Stimulated activated naive CD4-positive, alpha-beta T cell treated with Interleukin-2 at 50 U/mL for 16 hours (primary cell): ENCODE results near the gene ZNF195.
A peak's percentile ranks its signal among the peaks of the same experiment; 100 is the strongest.
"Not testable (repeated sequence)": the region's sequence is repeated elsewhere in the genome, so short reads cannot be mapped to it uniquely, and the experiment has no call there.

Source experiments
- DNase-seq: peaks from one replicate; lab custom pipeline; 2025; lab: John Stamatoyannopoulos, UW

The ZNF195 gene

DNA sequence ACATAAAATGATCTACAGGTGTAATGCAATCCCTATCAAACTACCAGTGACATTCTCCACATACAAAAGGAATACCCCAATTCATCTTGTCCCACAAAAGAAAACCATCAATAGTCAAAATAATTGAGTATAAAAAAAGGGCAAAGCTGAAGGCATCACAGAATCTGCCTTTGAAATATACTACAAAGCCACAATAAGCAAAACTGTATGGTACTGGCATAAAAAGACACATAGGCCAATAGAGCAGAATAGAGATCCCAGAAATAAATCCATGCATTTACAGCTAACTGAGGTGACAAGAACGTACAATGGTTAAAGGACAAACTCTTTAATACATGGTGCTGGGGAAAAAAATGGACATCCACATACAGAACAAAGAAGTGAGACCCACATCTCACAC, 31.8 kb downstream of the ZNF195 start:
- DNase-seq, result no peak

- DNase-seq, result no peak
These were observed 32.4 kb downstream of the ZNF195 start for GRCh38 chr11:3346587-3346986.

GRCh38 chr11:3345736-3346135, 33.2 kb downstream of the ZNF195 start:
- DNase-seq, result no peak

DNA sequence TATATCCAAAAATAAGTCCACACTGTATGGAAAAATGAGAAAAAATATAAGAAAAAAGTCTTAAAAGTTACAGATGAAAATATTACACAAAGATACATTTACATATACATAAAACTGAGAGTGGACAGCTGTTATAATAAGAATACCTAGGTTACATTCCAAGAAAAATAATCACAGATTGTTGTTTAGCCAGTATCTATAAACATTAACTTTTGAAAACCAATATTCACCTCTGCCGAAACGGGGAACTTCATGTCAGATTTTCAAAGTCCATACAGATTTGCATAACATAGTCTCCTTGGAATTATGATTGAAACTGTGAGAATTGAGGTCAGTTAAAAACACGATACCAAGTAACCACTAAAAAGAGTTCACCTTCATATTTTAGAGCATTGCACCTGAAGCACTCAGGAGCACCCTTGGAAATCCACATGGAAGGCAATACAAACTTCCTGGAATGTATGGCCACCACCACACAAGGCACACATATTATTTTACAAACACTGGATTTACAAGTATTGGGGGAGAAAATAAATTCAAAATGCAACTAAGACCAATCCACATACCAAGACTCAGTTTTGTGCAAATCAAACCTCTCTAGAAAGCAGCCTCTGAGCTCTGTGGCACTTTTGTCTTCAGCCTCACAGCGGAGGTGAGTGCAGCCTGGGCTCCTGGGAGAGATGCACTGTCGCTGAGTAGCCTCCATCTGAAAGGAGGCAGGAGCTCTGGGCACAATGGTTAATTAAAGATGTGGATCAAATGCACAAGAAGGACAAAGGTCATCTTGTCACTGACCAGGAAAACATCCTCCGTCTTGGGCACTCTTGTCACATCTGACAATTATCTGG, 34.4 kb downstream of the ZNF195 start:
- no peak for DNase-seq

- DNase-seq, result no peak
These were observed 36.2 kb downstream of the ZNF195 start for GRCh38 chr11:3342709-3343108.

GRCh38 chr11:3341298-3341697, 37.6 kb downstream of the ZNF195 start:
- peak; percentile 58 for DNase-seq

DNA sequence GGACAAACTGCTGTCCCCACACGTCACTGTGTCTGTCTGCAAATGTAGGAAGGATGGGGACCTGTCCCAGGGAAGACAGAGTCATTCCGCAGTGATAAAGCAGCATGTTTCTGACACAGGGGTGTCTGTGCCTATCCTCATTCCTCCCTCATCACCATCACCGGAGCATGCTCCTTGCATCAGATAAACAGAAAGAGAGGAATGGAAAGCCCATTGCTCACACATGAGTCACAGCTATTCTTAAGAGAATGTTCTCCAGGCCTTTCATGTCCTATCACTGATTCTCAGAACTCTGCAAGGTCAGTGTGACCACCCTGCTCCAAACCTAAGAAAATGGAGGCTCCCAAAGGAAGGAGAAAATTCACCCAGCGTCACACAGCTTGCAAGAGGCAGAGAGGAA, 38.9 kb downstream of the ZNF195 start:
- DNase-seq, result no peak

- no peak for DNase-seq
These were observed 39.7 kb downstream of the ZNF195 start for GRCh38 chr11:3339340-3339624.

GRCh38 chr11:3338569-3339339, 40.2 kb downstream of the ZNF195 start:
- DNase-seq, result no peak

DNA sequence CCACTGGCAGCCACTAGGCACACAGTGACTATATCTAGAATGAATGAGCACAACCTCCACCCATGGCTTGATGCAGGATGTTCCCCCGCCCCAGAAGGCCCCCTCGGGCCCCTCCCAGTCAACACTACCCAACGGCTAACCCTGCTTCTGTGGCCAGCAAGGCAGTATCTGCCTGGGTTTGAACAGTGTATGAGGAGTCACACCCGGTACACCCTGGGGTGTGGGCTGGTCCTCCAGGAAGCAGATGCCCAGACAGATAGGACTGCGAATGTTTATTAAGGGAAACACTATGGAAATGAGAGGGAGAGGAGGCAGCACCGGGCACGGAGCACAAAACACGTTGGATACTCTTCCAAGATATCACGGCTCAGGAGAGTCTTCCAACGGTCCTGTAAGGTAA, 42.5 kb downstream of the ZNF195 start:
- DNase-seq, result not testable (repeated sequence)

GRCh38 chr11:3333157-3333556, 45.8 kb downstream of the ZNF195 start:
- not testable (repeated sequence) for DNase-seq

DNA sequence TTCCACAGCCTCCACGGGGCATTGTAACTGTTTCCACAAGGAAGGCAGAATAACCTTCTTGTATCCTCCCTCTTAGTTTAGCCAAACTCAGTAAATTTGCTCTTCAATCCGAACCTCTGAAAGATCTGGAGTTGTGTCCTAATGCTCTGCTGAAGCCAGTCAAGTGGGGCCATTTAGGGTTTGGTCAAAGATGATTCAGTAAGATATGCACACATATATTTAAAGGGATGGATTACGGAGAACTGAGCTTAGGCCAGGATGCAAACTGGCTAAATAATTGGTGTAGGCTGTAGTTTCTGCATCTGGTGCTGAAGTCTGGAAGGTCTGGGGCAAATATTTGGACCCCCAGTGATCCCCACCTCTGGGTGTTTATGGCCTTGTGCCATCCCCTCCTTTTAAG, 47.9 kb downstream of the ZNF195 start:
- not testable (repeated sequence) for DNase-seq

- DNase-seq, result not testable (repeated sequence)
These were observed 48.9 kb downstream of the ZNF195 start for GRCh38 chr11:3330064-3330463.

- DNase-seq, result not testable (repeated sequence)
These were observed 50.4 kb downstream of the ZNF195 start for GRCh38 chr11:3328503-3328902.

DNA sequence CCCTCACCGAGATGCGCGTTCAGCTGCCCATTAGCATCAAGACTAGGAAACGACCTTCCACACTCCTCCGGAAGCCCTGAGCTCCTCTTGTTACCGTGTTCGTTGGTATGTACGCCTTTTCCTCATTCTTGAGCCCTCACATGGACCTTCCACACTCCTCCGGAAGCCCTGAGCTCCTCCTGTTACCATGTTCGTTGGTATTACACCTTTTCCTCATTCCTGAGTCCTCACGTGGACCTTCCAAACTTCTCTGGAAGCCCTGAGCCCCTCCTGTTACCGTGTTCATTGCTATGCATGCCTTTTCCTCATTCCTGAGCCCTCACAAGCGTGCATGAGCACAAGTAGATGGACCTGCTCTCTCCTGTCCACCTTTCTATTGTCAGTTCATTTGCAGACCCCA, 52.5 kb downstream of the ZNF195 start:
- not testable (repeated sequence) for DNase-seq

DNA sequence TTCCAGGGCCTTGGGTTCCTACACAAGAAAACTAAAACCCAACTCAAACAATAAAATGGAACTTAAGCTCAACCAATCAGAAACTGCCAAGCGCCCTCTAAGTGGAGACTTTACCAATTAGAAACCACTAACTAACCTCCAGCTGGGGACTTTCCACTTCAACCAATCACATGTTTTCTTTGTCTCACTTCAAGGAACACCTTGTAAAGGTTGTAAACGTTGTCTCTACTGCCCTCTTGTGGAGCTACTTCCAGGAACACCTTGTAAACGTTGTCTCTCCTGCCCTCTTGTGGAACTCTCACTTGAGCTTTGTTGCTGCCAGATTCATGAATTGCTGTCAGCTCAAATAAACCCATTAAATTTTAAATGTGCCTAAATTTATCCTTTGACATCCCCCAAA, 54.2 kb downstream of the ZNF195 start:
- DNase-seq, result not testable (repeated sequence)
